IPS DF 6.9 (cell line): Measurements from ENCODE around the gene MRPS18B.

Source experiments
- DNase-seq: peaks from one replicate; pipeline ENCODE4 v3.0.0-alpha.2; 2013; ENCODE audit warnings: low read depth, low spot score
- H3K27ac ChIP-seq: one replicate; pipeline ENCODE4 v1.5.1; 2013; ENCODE audit warnings: low read length, control low read depth
- H3K27me3 ChIP-seq: 2 replicates; pipeline ENCODE4 v1.6.1; 2013; ENCODE audit warnings: mild to moderate bottlenecking, low read length; ENCODE audit not compliant: control insufficient read depth, insufficient read depth
- H3K36me3 ChIP-seq: 2 replicates; pipeline ENCODE4 v1.6.1; 2013; ENCODE audit warnings: low read length; ENCODE audit not compliant: control insufficient read depth, insufficient read depth
- H3K4me1 ChIP-seq: 2 replicates; pipeline ENCODE4 v1.6.1; 2013; ENCODE audit warnings: low read length; ENCODE audit not compliant: control insufficient read depth, insufficient read depth
- H3K4me3 ChIP-seq: 2 replicates; pipeline ENCODE4 v1.5.1; 2013; ENCODE audit warnings: mild to moderate bottlenecking, low read length
- H3K9me3 ChIP-seq: 2 replicates; pipeline ENCODE4 v1.6.1; 2013; ENCODE audit warnings: low read length, inconsistent platforms; ENCODE audit not compliant: control insufficient read depth, insufficient read depth
- WGBS: extraction: QIAGEN DNeasy Blood & Tissue Kit; methylation state at CpG from one replicate; pipeline ENCODE4 v1.1.7; 2013; ENCODE audit warnings: mixed read lengths, missing lambda C conversion rate; ENCODE audit not compliant: insufficient read length, insufficient coverage; 5-methylcytosine and 5-hydroxymethylcytosine counted together

The MRPS18B gene

GRCh38 chr6:30614843-30615218 lies 2.8 kb upstream of the MRPS18B start:
- Histone ChIP-seq H3K27me3 (no peaks in the 10 kb centered on the region), H3K4me3 (no peak overlapping the region; the same call in 1 of the 2 replicates), H3K9me3 (no peaks in the 10 kb centered on the region), H3K27ac (no peak overlapping the region), H3K36me3 (peaks cover 14% of the 10 kb centered on the region; the same call in 1 of the 2 replicates), H3K4me1 (no peaks in the 10 kb centered on the region; the same call in 1 of the 2 replicates)
- DNase-seq: peak; percentile 94
- WGBS: no CpG with 5 or more reads among the region's 6 CpGs

DNA sequence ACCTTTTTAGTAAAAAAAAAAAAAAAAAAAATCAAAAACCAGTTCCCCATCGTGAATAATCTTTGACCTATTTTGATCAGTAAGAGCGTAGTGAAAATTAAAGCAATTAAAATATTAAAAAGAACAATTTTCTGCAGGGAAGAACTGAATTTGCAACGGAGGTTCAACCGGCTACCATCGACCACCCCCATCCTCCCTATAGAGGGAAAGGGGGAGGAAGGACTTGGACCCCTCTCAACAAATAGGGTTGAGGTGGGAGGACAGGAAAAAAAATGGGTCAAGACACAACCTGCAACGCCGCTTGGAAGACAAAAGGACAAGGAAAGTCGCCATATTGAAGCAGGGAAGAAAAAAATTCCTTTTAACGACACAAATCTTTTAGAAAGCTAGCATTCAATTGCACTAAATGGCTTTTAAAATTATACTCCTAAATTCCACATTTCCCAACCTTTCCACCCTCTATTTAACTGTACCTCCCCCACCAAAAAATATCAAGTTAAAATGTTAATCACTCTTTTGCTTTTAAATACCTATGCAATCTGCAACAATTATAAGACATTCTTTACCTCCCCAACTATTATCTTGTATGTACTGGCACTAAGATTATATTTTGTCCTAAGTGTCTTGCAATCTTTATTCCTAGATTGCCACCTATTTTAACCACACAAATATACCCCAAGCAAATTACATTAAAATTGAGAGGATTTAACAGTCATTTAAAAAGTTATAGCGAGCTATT lies 2.3 kb upstream of the MRPS18B start:
- DNase-seq: no peak

DNA sequence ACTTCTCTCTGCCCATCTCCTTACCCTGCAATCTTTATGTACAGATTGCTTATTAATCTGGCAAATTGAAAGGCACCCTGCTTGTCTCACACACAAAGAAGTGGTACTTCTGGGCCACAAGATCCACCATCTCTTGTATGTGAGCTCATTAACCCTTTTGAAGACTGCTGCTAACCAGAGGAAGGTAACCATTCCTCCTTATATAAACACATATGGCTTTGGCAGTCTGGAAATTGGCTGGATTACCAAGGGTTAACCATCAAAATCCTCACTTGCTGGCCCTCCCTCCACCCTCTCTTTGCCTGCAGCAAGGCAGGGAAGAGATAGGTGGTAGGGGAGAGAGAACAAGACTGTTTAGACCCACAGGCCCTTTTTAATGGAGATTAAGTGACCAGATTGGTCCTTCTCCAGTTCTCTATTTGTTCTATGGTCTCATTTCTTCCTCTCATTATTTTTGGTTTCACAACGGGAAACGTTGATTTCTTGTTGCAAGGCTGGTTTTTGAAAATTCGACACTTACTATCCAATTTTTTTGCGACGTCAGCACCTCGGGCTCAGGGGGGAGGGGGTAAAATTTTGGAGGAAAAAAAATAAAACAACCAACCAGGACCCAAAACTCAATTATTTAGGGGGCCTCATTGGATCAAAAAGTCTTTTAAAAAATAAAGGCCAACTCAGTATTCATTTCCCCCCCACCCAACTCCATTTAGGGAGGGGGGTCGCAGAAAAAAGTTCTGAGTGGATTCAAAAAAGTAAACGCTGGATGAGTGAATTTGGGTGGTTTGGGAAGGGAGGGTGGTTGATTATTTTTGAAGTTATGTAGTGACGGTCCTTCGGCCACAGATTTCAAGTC lies 1.5 kb upstream of the MRPS18B start:
- DNase-seq: no peak
- Histone ChIP-seq H3K27ac (peak overlapping the region; percentile 1), H3K4me1 (no peaks in the 10 kb centered on the region; the same call in 1 of the 2 replicates), H3K27me3 (no peaks in the 10 kb centered on the region), H3K4me3 (peak overlapping the region; percentile 81), H3K36me3 (peaks cover 12% of the 10 kb centered on the region; the same call in 1 of the 2 replicates), H3K9me3 (no peaks in the 10 kb centered on the region)
- 100% methylated on average over 2 of the region's 10 CpGs for WGBS

More for the DNA sequence above, 2.3 kb upstream of the MRPS18B start:
- Histone ChIP-seq H3K4me3 (peak overlapping the region; percentile 81; the same call in 1 of the 2 replicates), H3K27me3 (no peaks in the 10 kb centered on the region), H3K9me3 (no peaks in the 10 kb centered on the region), H3K27ac (no peak overlapping the region), H3K4me1 (no peaks in the 10 kb centered on the region; the same call in 1 of the 2 replicates), H3K36me3 (peaks cover 12% of the 10 kb centered on the region; the same call in 1 of the 2 replicates)
- no CpG with 5 or more reads among the region's 10 CpGs for WGBS

DNA sequence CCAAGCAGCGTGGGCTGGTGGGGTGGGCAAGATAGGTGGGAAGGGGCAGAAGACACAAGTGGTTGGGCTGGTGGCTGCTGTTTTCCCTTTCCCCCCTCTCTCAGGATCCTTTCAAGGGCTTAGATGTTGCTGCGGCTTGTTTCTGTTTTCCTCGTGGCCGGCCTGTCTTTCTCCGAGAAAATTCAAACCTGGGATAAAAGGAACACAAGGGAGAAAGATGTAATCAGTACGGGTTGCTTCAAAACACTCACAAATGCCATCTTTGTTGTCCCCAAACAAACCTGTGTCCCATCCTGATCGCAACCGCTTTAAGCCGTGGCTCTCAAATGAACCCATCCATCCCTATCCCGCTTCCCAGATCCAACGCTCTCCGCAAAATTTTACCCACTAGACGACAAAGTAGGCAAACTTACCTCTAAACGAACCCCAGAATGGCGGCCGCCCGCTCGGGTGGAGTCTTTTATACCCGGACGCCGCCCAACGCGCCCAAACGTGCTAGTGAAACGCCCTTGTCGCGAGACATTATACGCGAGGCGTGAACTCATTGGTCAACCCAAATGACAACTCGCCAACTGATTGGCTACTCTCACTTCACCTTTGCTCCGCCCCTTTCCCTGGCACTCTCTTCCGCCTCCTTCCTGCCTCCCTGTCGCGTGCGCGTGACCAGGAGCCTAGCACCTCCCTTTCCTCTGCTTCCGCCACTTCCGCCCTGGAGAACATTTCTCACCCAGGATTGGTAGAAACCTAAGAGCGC lies 652 bp upstream of the MRPS18B start, which contains the start of gene PPP1R10:
TSS of gene PPP1R10 (minus strand) at position 433 of the 754 bp plus-strand sequence. CDS start 7,299 bp downstream, outside the sequence.
- Histone ChIP-seq H3K27me3 (no peaks in the 10 kb centered on the region), H3K9me3 (no peaks in the 10 kb centered on the region), H3K36me3 (peaks cover 12% of the 10 kb centered on the region; the same call in 1 of the 2 replicates), H3K27ac (peak within 1 kb of the TSS; percentile 1), H3K4me1 (no peaks in the 10 kb centered on the region; the same call in 1 of the 2 replicates), H3K4me3 (peak within 1 kb of the TSS; percentile 81)
- DNase-seq: peak; percentile 100
- WGBS: no CpG with 5 or more reads among the region's 40 CpGs

GRCh38 chr6:30618270-30618797 lies 694 bp downstream of the MRPS18B start:
- no peak for DNase-seq
- Histone ChIP-seq H3K9me3 (no peaks in the 10 kb centered on the region), H3K27me3 (no peaks in the 10 kb centered on the region), H3K36me3 (peaks cover 15% of the 10 kb centered on the region; the same call in 1 of the 2 replicates), H3K4me1 (no peaks in the 10 kb centered on the region), H3K4me3 (peak overlapping the region; percentile 79; the same call in 1 of the 2 replicates), H3K27ac (no peak overlapping the region)
- WGBS: no CpG with 5 or more reads among the region's 8 CpGs

GRCh38 chr6:30619561-30619960 lies 1.9 kb downstream of the MRPS18B start:
- no peak for DNase-seq
- H3K9me3 ChIP-seq: no peaks in the 10 kb centered on the region
- H3K27ac ChIP-seq: no peak overlapping the region
- H3K4me3 ChIP-seq: no peak overlapping the region
- H3K36me3 ChIP-seq: peaks cover 15% of the 10 kb centered on the region; the same call in 1 of the 2 replicates
- no peaks in the 10 kb centered on the region for H3K4me1 ChIP-seq
- WGBS: no CpG with 5 or more reads among the region's 11 CpGs
- H3K27me3 ChIP-seq: no peaks in the 10 kb centered on the region

- WGBS: no CpG with 5 or more reads among the region's 8 CpGs
Measured at GRCh38 chr6:30625511-30625910, 7.9 kb downstream of the MRPS18B start.

GRCh38 chr6:30626484-30627366 lies 9.1 kb downstream of the MRPS18B start, which contains the start of gene ATAT1:
TSS of gene ATAT1 (plus strand) at chr6:30626874.
- H3K27ac ChIP-seq: no peak within 1 kb of the TSS
- H3K9me3 ChIP-seq: no peaks in the 10 kb centered on the region
- H3K4me1 ChIP-seq: peaks cover 2% of the 10 kb centered on the region; the same call in 1 of the 2 replicates
- peak within 1 kb of the TSS; percentile 75; the same call in 1 of the 2 replicates for H3K4me3 ChIP-seq
- H3K36me3 ChIP-seq: peaks cover 16% of the 10 kb centered on the region; the same call in 1 of the 2 replicates
- no peaks in the 10 kb centered on the region for H3K27me3 ChIP-seq
- no CpG with 5 or more reads among the region's 36 CpGs for WGBS
- peak; percentile 66 for DNase-seq

More at GRCh38 chr6:30625511-30625910, 7.9 kb downstream of the MRPS18B start:
- H3K27ac ChIP-seq: no peak overlapping the region
- H3K27me3 ChIP-seq: no peaks in the 10 kb centered on the region
- no peak for DNase-seq
- H3K36me3 ChIP-seq: peaks cover 16% of the 10 kb centered on the region; the same call in 1 of the 2 replicates
- no peak overlapping the region for H3K4me3 ChIP-seq
- H3K9me3 ChIP-seq: no peaks in the 10 kb centered on the region
- peaks cover 2% of the 10 kb centered on the region; the same call in 1 of the 2 replicates for H3K4me1 ChIP-seq

- no peak for DNase-seq
- H3K36me3 ChIP-seq: peaks cover 13% of the 10 kb centered on the region; the same call in 1 of the 2 replicates
Measured at GRCh38 chr6:30635834-30636233, 18.2 kb downstream of the MRPS18B start.

More at GRCh38 chr6:30635834-30636233, 18.2 kb downstream of the MRPS18B start:
- H3K27me3 ChIP-seq: no peaks in the 10 kb centered on the region
- no peak overlapping the region for H3K4me3 ChIP-seq
- H3K9me3 ChIP-seq: no peaks in the 10 kb centered on the region
- no peaks in the 10 kb centered on the region for H3K4me1 ChIP-seq
- H3K27ac ChIP-seq: no peak overlapping the region
- 100% methylated on average over 2 of the region's 3 CpGs for WGBS
